Measurements from ENCODE around the gene KIF1A. TPM values are rescaled to one million over a fixed set of nuclear protein-coding genes. Genes with fewer than 3 reads are reported as not detected.
A peak's percentile ranks its signal among the peaks of the same experiment; 100 is the strongest.
"Not testable (repeated sequence)": the region's sequence is repeated elsewhere in the genome, so short reads cannot be mapped to it uniquely, and the experiment has no call there.

Gene KIF1A
- polyA plus RNA-seq, 1 experiment, result not detected

GRCh38 chr2:240847817-240848216 lies 27.8 kb upstream of the KIF1A start:
- no peak overlapping the region for H3K27ac ChIP-seq (ENCODE audit: low read depth, low read length)
- no peak overlapping the region for H3K4me3 ChIP-seq (ENCODE audit: low read depth, low read length)
- DNase-seq (ENCODE audit: low read depth, low spot score), result no peak
- no peak for TF ChIP-seq CTCF (IDR thresholded peaks at IDR 0.05; ENCODE audit: low read depth, low read length)
- peaks cover 18% of the 10 kb centered on the region for H3K27me3 ChIP-seq (ENCODE audit: control insufficient read depth, insufficient read depth, low read length)
- ChIA-PET POLR2A (no interaction called here), CTCF (no interaction called here)
- no peaks in the 10 kb centered on the region; the same call in 1 of the 2 replicates for H3K9me3 ChIP-seq (ENCODE audit: control insufficient read depth, insufficient read depth, low read length)

- Histone ChIP-seq H3K4me3 (ENCODE audit: low read depth, low read length) (no peak overlapping the region), H3K27ac (ENCODE audit: low read depth, low read length) (no peak overlapping the region), H3K27me3 (ENCODE audit: control insufficient read depth, insufficient read depth, low read length) (peaks cover 12% of the 10 kb centered on the region), H3K9me3 (ENCODE audit: control insufficient read depth, insufficient read depth, low read length) (no peaks in the 10 kb centered on the region; the same call in 1 of the 2 replicates)
- TF ChIP-seq CTCF (IDR thresholded peaks at IDR 0.05; ENCODE audit: low read depth, low read length), result no peak
- POLR2A ChIA-PET, result no interaction called here
- CTCF ChIA-PET, result interaction anchor here (1.3 kb wide), 1 partner anchor 370 kb away, joined by 4 read pairs; no protein-coding TSS in a partner anchor
- no peak for DNase-seq (ENCODE audit: low read depth, low spot score)
Measured at GRCh38 chr2:240846873-240847595, 27.0 kb upstream of the KIF1A start.

GRCh38 chr2:240846309-240846708 lies 26.3 kb upstream of the KIF1A start:
- H3K9me3 ChIP-seq (ENCODE audit: control insufficient read depth, insufficient read depth, low read length); DNase-seq (ENCODE audit: low read depth, low spot score); POLR2A ChIA-PET; H3K4me3 ChIP-seq (ENCODE audit: low read depth, low read length); H3K27ac ChIP-seq (ENCODE audit: low read depth, low read length): not testable (repeated sequence)
- peaks cover 15% of the 10 kb centered on the region for H3K27me3 ChIP-seq (ENCODE audit: control insufficient read depth, insufficient read depth, low read length)
- CTCF ChIA-PET, result interaction anchor here (1.3 kb wide), 1 partner anchor 371 kb away, joined by 4 read pairs; no protein-coding TSS in a partner anchor

- Histone ChIP-seq H3K4me3 (ENCODE audit: low read depth, low read length) (no peak overlapping the region), H3K27me3 (ENCODE audit: control insufficient read depth, insufficient read depth, low read length) (peaks cover 22% of the 10 kb centered on the region), H3K9me3 (ENCODE audit: control insufficient read depth, insufficient read depth, low read length) (no peaks in the 10 kb centered on the region), H3K27ac (ENCODE audit: low read depth, low read length) (no peak overlapping the region)
- DNase-seq (ENCODE audit: low read depth, low spot score), result peak; percentile 10
- POLR2A ChIA-PET, result interaction anchor here (0.6 to 1.1 kb wide), 2 partner anchors 254 to 327 kb away, joined by 3 read pairs; partner anchors contain the start of gene CAPN10
- TF ChIP-seq CTCF (IDR thresholded peaks at IDR 0.05; ENCODE audit: low read depth, low read length), result peak; percentile 78
- CTCF ChIA-PET, result interaction anchor here (0.6 to 3.9 kb wide), 27 partner anchors 10 to 779 kb away, joined by 3 to 66 read pairs (median 3); no protein-coding TSS in a partner anchor
Measured at GRCh38 chr2:240840435-240841060, 20.5 kb upstream of the KIF1A start.

- Histone ChIP-seq H3K4me3 (ENCODE audit: low read depth, low read length) (no peak overlapping the region), H3K27ac (ENCODE audit: low read depth, low read length) (no peak overlapping the region), H3K27me3 (ENCODE audit: control insufficient read depth, insufficient read depth, low read length) (peaks cover 18% of the 10 kb centered on the region), H3K9me3 (ENCODE audit: control insufficient read depth, insufficient read depth, low read length) (no peaks in the 10 kb centered on the region)
- POLR2A ChIA-PET, result interaction anchor here (1.1 kb wide), 1 partner anchor 253 kb away, joined by 3 read pairs; the partner anchor contains the start of gene CAPN10
- DNase-seq (ENCODE audit: low read depth, low spot score), result no peak
- CTCF ChIA-PET, result interaction anchor here (0.6 to 3.9 kb wide), 17 partner anchors 11 to 778 kb away, joined by 3 to 66 read pairs (median 4); no protein-coding TSS in a partner anchor
- no peak for TF ChIP-seq CTCF (IDR thresholded peaks at IDR 0.05; ENCODE audit: low read depth, low read length)
Measured at GRCh38 chr2:240839152-240840143, 19.4 kb upstream of the KIF1A start.

Data from AG04450 (cell line).